ENCODE results near the gene PLCB1. TPM values are rescaled to one million over a fixed set of nuclear protein-coding genes. Genes with fewer than 3 reads are reported as not detected.

PLCB1 gene
- total RNA-seq, 1 experiment from 2014 or later, result 11.3 TPM

DNA sequence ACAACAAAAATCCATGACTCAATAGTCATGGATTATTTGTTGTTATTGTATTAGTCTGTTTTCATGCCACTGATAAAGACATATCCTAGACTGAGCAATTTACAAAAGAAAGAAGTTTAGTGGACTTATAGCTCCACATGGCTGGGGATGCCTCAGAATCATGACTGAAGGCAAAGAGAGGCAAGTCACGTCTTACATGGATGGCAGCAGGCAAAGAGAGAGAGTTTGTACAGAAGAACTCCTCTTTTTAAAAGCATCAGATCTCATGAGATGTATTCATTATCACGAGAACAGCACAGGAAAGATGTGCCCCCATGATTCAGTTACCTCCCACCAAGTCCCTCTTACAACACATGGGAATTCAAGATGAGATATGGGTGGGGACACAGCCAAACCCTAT lies 792.5 kb downstream of the PLCB1 start (continued):
- TF ChIP-seq, protein P1, sequence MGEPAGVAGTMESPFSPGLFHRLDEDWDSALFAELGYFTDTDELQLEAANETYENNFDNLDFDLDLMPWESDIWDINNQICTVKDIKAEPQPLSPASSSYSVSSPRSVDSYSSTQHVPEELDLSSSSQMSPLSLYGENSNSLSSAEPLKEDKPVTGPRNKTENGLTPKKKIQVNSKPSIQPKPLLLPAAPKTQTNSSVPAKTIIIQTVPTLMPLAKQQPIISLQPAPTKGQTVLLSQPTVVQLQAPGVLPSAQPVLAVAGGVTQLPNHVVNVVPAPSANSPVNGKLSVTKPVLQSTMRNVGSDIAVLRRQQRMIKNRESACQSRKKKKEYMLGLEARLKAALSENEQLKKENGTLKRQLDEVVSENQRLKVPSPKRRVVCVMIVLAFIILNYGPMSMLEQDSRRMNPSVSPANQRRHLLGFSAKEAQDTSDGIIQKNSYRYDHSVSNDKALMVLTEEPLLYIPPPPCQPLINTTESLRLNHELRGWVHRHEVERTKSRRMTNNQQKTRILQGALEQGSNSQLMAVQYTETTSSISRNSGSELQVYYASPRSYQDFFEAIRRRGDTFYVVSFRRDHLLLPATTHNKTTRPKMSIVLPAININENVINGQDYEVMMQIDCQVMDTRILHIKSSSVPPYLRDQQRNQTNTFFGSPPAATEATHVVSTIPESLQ (CRISPR knock-in tag; IDR thresholded peaks at IDR 0.05), result no peak
- no peak for TF ChIP-seq EMX1 (CRISPR knock-in tag; IDR thresholded peaks at IDR 0.05)
- TF ChIP-seq, protein P2, sequence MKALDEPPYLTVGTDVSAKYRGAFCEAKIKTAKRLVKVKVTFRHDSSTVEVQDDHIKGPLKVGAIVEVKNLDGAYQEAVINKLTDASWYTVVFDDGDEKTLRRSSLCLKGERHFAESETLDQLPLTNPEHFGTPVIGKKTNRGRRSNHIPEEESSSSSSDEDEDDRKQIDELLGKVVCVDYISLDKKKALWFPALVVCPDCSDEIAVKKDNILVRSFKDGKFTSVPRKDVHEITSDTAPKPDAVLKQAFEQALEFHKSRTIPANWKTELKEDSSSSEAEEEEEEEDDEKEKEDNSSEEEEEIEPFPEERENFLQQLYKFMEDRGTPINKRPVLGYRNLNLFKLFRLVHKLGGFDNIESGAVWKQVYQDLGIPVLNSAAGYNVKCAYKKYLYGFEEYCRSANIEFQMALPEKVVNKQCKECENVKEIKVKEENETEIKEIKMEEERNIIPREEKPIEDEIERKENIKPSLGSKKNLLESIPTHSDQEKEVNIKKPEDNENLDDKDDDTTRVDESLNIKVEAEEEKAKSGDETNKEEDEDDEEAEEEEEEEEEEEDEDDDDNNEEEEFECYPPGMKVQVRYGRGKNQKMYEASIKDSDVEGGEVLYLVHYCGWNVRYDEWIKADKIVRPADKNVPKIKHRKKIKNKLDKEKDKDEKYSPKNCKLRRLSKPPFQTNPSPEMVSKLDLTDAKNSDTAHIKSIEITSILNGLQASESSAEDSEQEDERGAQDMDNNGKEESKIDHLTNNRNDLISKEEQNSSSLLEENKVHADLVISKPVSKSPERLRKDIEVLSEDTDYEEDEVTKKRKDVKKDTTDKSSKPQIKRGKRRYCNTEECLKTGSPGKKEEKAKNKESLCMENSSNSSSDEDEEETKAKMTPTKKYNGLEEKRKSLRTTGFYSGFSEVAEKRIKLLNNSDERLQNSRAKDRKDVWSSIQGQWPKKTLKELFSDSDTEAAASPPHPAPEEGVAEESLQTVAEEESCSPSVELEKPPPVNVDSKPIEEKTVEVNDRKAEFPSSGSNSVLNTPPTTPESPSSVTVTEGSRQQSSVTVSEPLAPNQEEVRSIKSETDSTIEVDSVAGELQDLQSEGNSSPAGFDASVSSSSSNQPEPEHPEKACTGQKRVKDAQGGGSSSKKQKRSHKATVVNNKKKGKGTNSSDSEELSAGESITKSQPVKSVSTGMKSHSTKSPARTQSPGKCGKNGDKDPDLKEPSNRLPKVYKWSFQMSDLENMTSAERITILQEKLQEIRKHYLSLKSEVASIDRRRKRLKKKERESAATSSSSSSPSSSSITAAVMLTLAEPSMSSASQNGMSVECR (CRISPR knock-in tag; IDR thresholded peaks at IDR 0.05; ENCODE audit: borderline replicate concordance), result no peak

DNA sequence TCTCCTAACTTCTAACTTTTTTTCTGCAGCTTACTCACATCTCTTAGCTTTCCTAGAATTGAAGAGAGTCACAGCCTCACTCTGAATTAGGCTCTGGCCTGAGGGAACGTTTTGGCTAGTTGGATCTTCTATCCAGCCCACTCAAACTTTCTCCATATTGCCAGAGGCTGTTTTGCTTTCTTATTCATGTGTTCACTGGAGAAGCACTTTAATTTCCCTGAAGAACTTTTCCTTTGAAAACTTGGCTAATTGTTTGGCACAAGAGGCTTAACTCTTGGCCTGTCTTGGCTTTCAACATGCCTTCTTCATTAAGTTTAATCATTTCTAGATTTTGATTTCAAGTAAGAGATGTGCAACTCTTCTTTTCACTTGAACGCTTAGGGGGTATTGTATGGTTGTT lies 798.7 kb downstream of the PLCB1 start:
- no peak overlapping the region for H3K27ac Mint-ChIP-seq
- no peaks in the 10 kb centered on the region for H3K36me3 Mint-ChIP-seq
- H3K9me3 Mint-ChIP-seq, result no peaks in the 10 kb centered on the region
- TF ChIP-seq ZNF396 (CRISPR knock-in tag; IDR thresholded peaks at IDR 0.05; ENCODE audit: borderline replicate concordance), result no peak
- TF ChIP-seq SP1 (CRISPR knock-in tag; conservative IDR thresholded peaks at IDR 0.05), result no peak
- no peak for TF ChIP-seq PRRX2 (CRISPR knock-in tag; IDR thresholded peaks at IDR 0.05)
- no peak for TF ChIP-seq CREB1 (CRISPR knock-in tag; IDR thresholded peaks at IDR 0.05)
- H3K27me3 Mint-ChIP-seq (ENCODE audit: low read depth), result no peaks in the 10 kb centered on the region; the same call in 1 of the 2 replicates
- peaks cover 12% of the 10 kb centered on the region for H3K4me1 Mint-ChIP-seq
- no peak for DNase-seq (ENCODE audit: low spot score)
- ChIA-PET POLR2A (no interaction called here), CTCF (no interaction called here)
- no peak for ATAC-seq
- no peak overlapping the region for H3K4me3 Mint-ChIP-seq

DNA sequence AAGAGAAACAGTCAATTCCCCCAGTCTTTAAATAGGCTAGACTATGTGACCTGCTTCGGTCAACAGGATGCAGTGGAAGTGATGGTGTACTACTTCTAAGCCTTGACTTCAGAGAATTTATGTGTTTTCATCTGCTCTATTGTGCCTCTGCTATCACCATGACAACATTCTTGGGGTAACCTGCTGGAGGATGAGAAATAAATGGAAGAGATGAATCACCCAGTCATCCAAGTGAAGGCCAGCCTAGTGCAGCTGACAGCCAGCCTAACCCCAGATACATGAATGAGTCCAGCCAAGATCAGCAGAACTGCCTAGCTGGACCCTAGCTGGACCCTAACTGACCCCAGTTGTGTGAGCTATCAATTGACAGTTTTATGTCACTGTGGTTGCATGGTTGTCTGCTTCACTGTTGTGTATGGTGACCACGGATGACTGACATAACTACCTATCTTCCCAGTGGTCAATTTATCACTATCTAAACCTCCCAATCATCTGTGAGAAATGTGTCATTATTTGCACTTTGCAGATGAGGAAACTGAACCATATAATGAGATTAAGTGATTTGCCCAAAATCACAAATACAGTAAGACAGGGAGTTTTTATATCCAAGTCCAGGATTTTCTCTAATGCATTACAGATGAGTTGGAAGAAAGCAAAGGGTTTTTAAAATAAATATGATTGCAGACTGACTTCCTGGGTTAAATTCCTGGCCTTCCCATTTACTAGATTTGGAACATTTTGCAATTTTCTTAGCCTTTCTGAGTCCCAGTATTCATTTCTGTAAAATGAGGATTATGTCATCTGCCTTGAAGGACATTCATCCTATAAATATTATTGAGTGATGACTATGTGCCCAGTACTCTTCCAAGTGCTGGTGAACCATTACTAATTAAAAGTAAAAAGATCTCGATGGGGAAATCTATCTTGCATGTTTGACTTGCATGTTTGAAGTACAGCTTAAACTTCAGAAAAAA lies 800.4 kb downstream of the PLCB1 start:
- ATAC-seq (no peak), DNase-seq (ENCODE audit: low spot score) (no peak)
- H3K4me1 Mint-ChIP-seq, result peaks cover 12% of the 10 kb centered on the region
- 0 out of 2 replicates have a peak overlapping the region, but pooled peaks have one; percentile 37 for H3K27ac Mint-ChIP-seq
- no peak overlapping the region for H3K4me3 Mint-ChIP-seq
- no peaks in the 10 kb centered on the region; the same call in 1 of the 2 replicates for H3K27me3 Mint-ChIP-seq (ENCODE audit: low read depth)
- H3K9me3 Mint-ChIP-seq, result no peaks in the 10 kb centered on the region
- no peaks in the 10 kb centered on the region for H3K36me3 Mint-ChIP-seq
- CTCF ChIA-PET, result interaction anchor here (0.6 kb wide), 1 partner anchor 1135 kb away, joined by 3 read pairs; no protein-coding TSS in a partner anchor
- POLR2A ChIA-PET, result no interaction called here
- TF ChIP-seq OVOL2 (CRISPR knock-in tag; IDR thresholded peaks at IDR 0.05; ENCODE audit: borderline replicate concordance) (no peak), ZBTB21 (CRISPR knock-in tag; IDR thresholded peaks at IDR 0.05; ENCODE audit: borderline replicate concordance) (no peak), GTF2I (CRISPR knock-in tag; conservative IDR thresholded peaks at IDR 0.05) (no peak), SP1 (CRISPR knock-in tag; conservative IDR thresholded peaks at IDR 0.05) (no peak), RELA (CRISPR knock-in tag; IDR thresholded peaks at IDR 0.05; ENCODE audit: borderline replicate concordance) (no peak), FOXK1 (CRISPR knock-in tag; IDR thresholded peaks at IDR 0.05) (no peak)
- TF ChIP-seq, protein P3, sequence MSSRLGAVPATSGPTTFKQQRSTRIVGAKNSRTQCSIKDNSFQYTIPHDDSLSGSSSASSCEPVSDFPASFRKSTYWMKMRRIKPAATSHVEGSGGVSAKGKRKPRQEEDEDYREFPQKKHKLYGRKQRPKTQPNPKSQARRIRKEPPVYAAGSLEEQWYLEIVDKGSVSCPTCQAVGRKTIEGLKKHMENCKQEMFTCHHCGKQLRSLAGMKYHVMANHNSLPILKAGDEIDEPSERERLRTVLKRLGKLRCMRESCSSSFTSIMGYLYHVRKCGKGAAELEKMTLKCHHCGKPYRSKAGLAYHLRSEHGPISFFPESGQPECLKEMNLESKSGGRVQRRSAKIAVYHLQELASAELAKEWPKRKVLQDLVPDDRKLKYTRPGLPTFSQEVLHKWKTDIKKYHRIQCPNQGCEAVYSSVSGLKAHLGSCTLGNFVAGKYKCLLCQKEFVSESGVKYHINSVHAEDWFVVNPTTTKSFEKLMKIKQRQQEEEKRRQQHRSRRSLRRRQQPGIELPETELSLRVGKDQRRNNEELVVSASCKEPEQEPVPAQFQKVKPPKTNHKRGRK (CRISPR knock-in tag; IDR thresholded peaks at IDR 0.05; ENCODE audit: borderline replicate concordance), result no peak
- TF ChIP-seq, protein P4, sequence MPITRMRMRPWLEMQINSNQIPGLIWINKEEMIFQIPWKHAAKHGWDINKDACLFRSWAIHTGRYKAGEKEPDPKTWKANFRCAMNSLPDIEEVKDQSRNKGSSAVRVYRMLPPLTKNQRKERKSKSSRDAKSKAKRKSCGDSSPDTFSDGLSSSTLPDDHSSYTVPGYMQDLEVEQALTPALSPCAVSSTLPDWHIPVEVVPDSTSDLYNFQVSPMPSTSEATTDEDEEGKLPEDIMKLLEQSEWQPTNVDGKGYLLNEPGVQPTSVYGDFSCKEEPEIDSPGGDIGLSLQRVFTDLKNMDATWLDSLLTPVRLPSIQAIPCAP (CRISPR knock-in tag; IDR thresholded peaks at IDR 0.05), result no peak
- TF ChIP-seq, protein P5, sequence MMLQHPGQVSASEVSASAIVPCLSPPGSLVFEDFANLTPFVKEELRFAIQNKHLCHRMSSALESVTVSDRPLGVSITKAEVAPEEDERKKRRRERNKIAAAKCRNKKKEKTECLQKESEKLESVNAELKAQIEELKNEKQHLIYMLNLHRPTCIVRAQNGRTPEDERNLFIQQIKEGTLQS (CRISPR knock-in tag; conservative IDR thresholded peaks at IDR 0.05), result no peak
- TF ChIP-seq, protein P6, sequence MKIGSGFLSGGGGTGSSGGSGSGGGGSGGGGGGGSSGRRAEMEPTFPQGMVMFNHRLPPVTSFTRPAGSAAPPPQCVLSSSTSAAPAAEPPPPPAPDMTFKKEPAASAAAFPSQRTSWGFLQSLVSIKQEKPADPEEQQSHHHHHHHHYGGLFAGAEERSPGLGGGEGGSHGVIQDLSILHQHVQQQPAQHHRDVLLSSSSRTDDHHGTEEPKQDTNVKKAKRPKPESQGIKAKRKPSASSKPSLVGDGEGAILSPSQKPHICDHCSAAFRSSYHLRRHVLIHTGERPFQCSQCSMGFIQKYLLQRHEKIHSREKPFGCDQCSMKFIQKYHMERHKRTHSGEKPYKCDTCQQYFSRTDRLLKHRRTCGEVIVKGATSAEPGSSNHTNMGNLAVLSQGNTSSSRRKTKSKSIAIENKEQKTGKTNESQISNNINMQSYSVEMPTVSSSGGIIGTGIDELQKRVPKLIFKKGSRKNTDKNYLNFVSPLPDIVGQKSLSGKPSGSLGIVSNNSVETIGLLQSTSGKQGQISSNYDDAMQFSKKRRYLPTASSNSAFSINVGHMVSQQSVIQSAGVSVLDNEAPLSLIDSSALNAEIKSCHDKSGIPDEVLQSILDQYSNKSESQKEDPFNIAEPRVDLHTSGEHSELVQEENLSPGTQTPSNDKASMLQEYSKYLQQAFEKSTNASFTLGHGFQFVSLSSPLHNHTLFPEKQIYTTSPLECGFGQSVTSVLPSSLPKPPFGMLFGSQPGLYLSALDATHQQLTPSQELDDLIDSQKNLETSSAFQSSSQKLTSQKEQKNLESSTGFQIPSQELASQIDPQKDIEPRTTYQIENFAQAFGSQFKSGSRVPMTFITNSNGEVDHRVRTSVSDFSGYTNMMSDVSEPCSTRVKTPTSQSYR (CRISPR knock-in tag; IDR thresholded peaks at IDR 0.05), result no peak
- TF ChIP-seq, protein P7, sequence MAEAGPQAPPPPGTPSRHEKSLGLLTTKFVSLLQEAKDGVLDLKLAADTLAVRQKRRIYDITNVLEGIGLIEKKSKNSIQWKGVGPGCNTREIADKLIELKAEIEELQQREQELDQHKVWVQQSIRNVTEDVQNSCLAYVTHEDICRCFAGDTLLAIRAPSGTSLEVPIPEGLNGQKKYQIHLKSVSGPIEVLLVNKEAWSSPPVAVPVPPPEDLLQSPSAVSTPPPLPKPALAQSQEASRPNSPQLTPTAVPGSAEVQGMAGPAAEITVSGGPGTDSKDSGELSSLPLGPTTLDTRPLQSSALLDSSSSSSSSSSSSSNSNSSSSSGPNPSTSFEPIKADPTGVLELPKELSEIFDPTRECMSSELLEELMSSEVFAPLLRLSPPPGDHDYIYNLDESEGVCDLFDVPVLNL (CRISPR knock-in tag; IDR thresholded peaks at IDR 0.05; ENCODE audit: borderline replicate concordance, low read depth), result no peak

Data from WTC11 (cell line).